ENCODE measurements around the gene ZMYND8.

ZMYND8 gene

DNA sequence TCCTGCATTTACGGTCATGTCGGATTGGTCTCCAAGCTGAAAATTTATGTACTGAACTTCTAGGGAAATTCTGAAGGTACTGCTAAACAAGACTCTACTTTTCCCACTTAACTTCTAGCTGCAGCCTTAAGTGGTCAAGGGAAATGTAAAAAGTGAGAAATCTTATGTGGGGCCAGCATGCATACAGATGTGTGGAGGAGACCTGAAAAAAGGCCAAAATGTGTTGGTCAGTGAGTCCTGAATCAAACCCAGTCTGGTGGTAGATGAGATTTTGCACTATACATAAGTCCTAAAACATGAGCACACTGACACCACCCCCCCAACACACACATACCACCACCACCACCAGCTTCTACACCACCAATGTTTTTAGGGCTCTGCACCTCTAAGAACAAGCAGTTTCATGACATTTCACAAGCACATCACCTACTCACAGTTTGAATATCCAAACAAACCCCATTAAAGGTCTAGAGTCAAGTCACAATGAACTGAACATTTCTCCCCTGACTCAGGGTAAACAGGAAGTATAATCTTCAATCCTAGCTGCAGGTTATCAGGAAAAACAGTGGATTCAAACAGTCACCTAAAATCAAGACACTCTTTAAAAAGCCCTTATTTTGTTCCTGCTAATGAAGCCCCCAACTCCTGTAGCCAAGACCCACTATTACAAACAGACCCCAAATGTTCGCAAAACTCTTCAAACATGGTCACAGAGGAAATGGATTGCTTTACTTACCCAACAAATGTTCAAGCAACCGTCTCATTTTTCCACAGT, 1.6 kb downstream of the ZMYND8 start:
- no peaks in the 10 kb centered on the region for H3K9me3 ChIP-seq (ENCODE audit: control insufficient read depth, insufficient read depth, low read depth, low read length)
- H3K36me3 ChIP-seq (ENCODE audit: control insufficient read depth in 2 of 2, insufficient read depth in 1 of 2, low read length in 2 of 2), result peaks cover 0 to 4% of the 10 kb centered on the region in 2 experiments; a peak in 1 of 3 replicates
- H3K4me1 ChIP-seq (ENCODE audit: control insufficient read depth, insufficient read depth, low read length), result peaks cover 53% of the 10 kb centered on the region
- ChIA-PET POLR2A (interaction anchor here (0.9 kb wide), 1 partner anchor 29 kb away, joined by 3 read pairs; no protein-coding TSS in a partner anchor), CTCF (interaction anchor here (0.7 to 2.1 kb wide), 4 partner anchors 28 to 83 kb away, joined by 3 to 21 read pairs (median 4); no protein-coding TSS in a partner anchor)
- H3K4me3 ChIP-seq (ENCODE audit: low read depth, low read length), result peak overlapping the region; percentile 30
- peak overlapping the region; percentile 51; the same call in 1 of the 2 replicates for H3K27ac ChIP-seq (ENCODE audit: extremely low read depth, low read depth, low read length)
- TF ChIP-seq ZBTB17 (tag by site-specific recombination; IDR thresholded peaks at IDR 0.05) (peak; percentile 77), ZNF19 (tag by site-specific recombination; IDR thresholded peaks at IDR 0.05; ENCODE audit: low read depth) (no peak), ZNF214 (tag by site-specific recombination; IDR thresholded peaks at IDR 0.05; ENCODE audit: borderline replicate concordance) (no peak), PRDM1 (tag by site-specific recombination; IDR thresholded peaks at IDR 0.05) (0 out of 2 replicates have a peak, but pooled peaks have one; percentile 45), ZNF747 (tag by site-specific recombination; IDR thresholded peaks at IDR 0.05) (no peak), ZNF623 (tag by site-specific recombination; IDR thresholded peaks at IDR 0.05) (no peak), ZNF692 (tag by site-specific recombination; IDR thresholded peaks at IDR 0.05) (peak; percentile 50), ZNF354C (tag by site-specific recombination; IDR thresholded peaks at IDR 0.05; ENCODE audit: borderline replicate concordance, low read depth) (no peak), ZBTB20 (tag by site-specific recombination; IDR thresholded peaks at IDR 0.05) (0 out of 2 replicates have a peak, but pooled peaks have one; percentile 28)
- TF ChIP-seq, protein P1, sequence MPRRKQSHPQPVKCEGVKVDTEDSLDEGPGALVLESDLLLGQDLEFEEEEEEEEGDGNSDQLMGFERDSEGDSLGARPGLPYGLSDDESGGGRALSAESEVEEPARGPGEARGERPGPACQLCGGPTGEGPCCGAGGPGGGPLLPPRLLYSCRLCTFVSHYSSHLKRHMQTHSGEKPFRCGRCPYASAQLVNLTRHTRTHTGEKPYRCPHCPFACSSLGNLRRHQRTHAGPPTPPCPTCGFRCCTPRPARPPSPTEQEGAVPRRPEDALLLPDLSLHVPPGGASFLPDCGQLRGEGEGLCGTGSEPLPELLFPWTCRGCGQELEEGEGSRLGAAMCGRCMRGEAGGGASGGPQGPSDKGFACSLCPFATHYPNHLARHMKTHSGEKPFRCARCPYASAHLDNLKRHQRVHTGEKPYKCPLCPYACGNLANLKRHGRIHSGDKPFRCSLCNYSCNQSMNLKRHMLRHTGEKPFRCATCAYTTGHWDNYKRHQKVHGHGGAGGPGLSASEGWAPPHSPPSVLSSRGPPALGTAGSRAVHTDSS (tag by site-specific recombination; IDR thresholded peaks at IDR 0.05), result no peak

- Histone ChIP-seq H3K4me1 (ENCODE audit: control insufficient read depth, insufficient read depth, low read length) (peaks cover 53% of the 10 kb centered on the region), H3K27ac (ENCODE audit: extremely low read depth, low read depth, low read length) (peak overlapping the region; percentile 51), H3K36me3 (ENCODE audit: control insufficient read depth in 2 of 2, insufficient read depth in 1 of 2, low read length in 2 of 2) (peaks cover 0 to 9% of the 10 kb centered on the region in 2 experiments; a peak in 1 of 3 replicates), H3K9me3 (ENCODE audit: control insufficient read depth, insufficient read depth, low read depth, low read length) (no peaks in the 10 kb centered on the region), H3K4me3 (ENCODE audit: low read depth, low read length) (no peak overlapping the region)
- TF ChIP-seq ZNF366 (tag by site-specific recombination; conservative IDR thresholded peaks at IDR 0.05), result no peak
- TF ChIP-seq ZNF560 (tag by site-specific recombination; IDR thresholded peaks at IDR 0.05; ENCODE audit: borderline replicate concordance), result no peak
- peak; percentile 77 for TF ChIP-seq PRDM6 (tag by site-specific recombination; IDR thresholded peaks at IDR 0.05)
- TF ChIP-seq SETDB1 (IDR thresholded peaks at IDR 0.05; ENCODE audit: insufficient read length, low read length), result no peak
- ChIA-PET POLR2A (interaction anchor here (0.9 kb wide), 1 partner anchor 30 kb away, joined by 3 read pairs; no protein-coding TSS in a partner anchor), CTCF (interaction anchor here (0.8 to 2.1 kb wide), 3 partner anchors 29 to 82 kb away, joined by 3 to 21 read pairs (median 3); no protein-coding TSS in a partner anchor)
These were observed 2.1 kb downstream of the ZMYND8 start for GRCh38 chr20:47354464-47354713.

Data from HEK293 (cell line).